Measurements from ENCODE around the gene RIC8A. TPM values are rescaled to one million over a fixed set of nuclear protein-coding genes. Genes with fewer than 3 reads are reported as not detected.

The RIC8A gene
- total and polyA plus RNA-seq, 9 of the 15 experiments (the other 6 are each of a cell fraction or from before 2014, with no cell fraction given) = 10.7 to 108 (median 72.1) TPM

- TF ChIP-seq THAP12 (CRISPR knock-in tag; IDR thresholded peaks at IDR 0.05) (no peak), ZNF3 (CRISPR knock-in tag; IDR thresholded peaks at IDR 0.05) (no peak), TCF3 (CRISPR knock-in tag; IDR thresholded peaks at IDR 0.05) (no peak), ZBTB43 (CRISPR knock-in tag; IDR thresholded peaks at IDR 0.05) (no peak), SP2 (IDR thresholded peaks at IDR 0.05; ENCODE audit: extremely low read depth, low read depth, low read length, poor library complexity, severe bottlenecking) (no peak), ZFP36 (IDR thresholded peaks at IDR 0.05; ENCODE audit: low read depth, low read length, partially characterized antibody) (no peak), ESRRB (CRISPR knock-in tag; IDR thresholded peaks at IDR 0.05; ENCODE audit: borderline replicate concordance) (no peak), SMAD1 (IDR thresholded peaks at IDR 0.05; ENCODE audit: low read depth, low read length, partially characterized antibody) (peak; percentile 49), TAL1 (IDR thresholded peaks at IDR 0.05) (no peak), EWSR1 (IDR thresholded peaks at IDR 0.05; ENCODE audit: borderline replicate concordance, low read depth, partially characterized antibody) (no peak), POLR2AphosphoS5 (IDR thresholded peaks at IDR 0.05; ENCODE audit: control insufficient read depth, insufficient read depth, low read depth, low read length) (peak; percentile 26), SMAD3 (CRISPR knock-in tag; conservative IDR thresholded peaks at IDR 0.05) (no peak), ZNF445 (CRISPR knock-in tag; IDR thresholded peaks at IDR 0.05; ENCODE audit: low read depth) (no peak), FOSL1 (tag; conservative IDR thresholded peaks at IDR 0.05) (peak; percentile 11; the same call in 1 of the 2 replicates), ZBTB34 (CRISPR knock-in tag; IDR thresholded peaks at IDR 0.05) (no peak), ZNF75A (CRISPR knock-in tag; IDR thresholded peaks at IDR 0.05) (no peak), SMARCA4 (IDR thresholded peaks at IDR 0.05) (no peak), RAD21 (CRISPR knock-in tag; conservative IDR thresholded peaks at IDR 0.05 in 1 of 2, IDR thresholded peaks at IDR 0.05 in 1 of 2) (no peak), RBM17 (IDR thresholded peaks at IDR 0.05; ENCODE audit: borderline replicate concordance, low read depth, low read length) (no peak)
These were observed 29.6 kb downstream of the RIC8A start, which contains the start of gene PSMD13 (continued) for GRCh38 chr11:236774-237767.
